OCI-LY3 (cell line): ENCODE data around the gene PRICKLE2.

Experiments
- H2AFZ ChIP-seq: fragments of 200-600, 300-600 bp; shearing (Covaris generic); 2 replicates; pipeline ENCODE4 v1.6.0; 2014; ENCODE audit warnings: antibody characterized with exemption, low read depth, low read length
- H3K27ac ChIP-seq: fragments of 200-600, 300-600 bp; sonication (generic); 2 replicates; pipeline ENCODE4 v1.5.1; 2014; ENCODE audit warnings: mild to moderate bottlenecking, low read length, moderate library complexity, mixed read lengths
- H3K27me3 ChIP-seq: fragments of 200-600, 300-600 bp; sonication (generic); 2 replicates; pipeline ENCODE4 v1.6.1; 2014; ENCODE audit warnings: low read depth, low read length, mixed read lengths
- H3K36me3 ChIP-seq: fragments of 200-600, 300-600 bp; sonication (generic); replicated peaks from 2 replicates; pipeline ENCODE3; 2014; ENCODE audit warnings: low read depth, low read length, mixed read lengths
- H3K4me1 ChIP-seq: fragments of 300-600, 200-600 bp; sonication (generic); 2 replicates; pipeline ENCODE4 v1.6.1; 2014; ENCODE audit warnings: low read length, mixed read lengths
- H3K4me2 ChIP-seq: fragments of 200-600, 300-600 bp; sonication (generic); 2 replicates; pipeline ENCODE4 v1.6.1; 2014; ENCODE audit warnings: low read length, mixed read lengths
- H3K4me3 ChIP-seq: fragments of 300-600, 200-600 bp; sonication (generic); 2 replicates; pipeline ENCODE4 v1.5.1; 2014; ENCODE audit warnings: antibody characterized with exemption, mild to moderate bottlenecking, low read length, moderate library complexity
- H3K79me2 ChIP-seq: fragments of 300-600, 200-600 bp; shearing (Covaris generic); 2 replicates; pipeline ENCODE4 v1.6.1; 2014; ENCODE audit warnings: mild to moderate bottlenecking, low read length, mixed read lengths
- H3K9ac ChIP-seq: fragments of 300-600, 200-600 bp; shearing (Covaris generic); 2 replicates; pipeline ENCODE4 v1.6.0; 2014; ENCODE audit warnings: mild to moderate bottlenecking, low read length, moderate library complexity
- H3K9me3 ChIP-seq: fragments of 200-600, 300-600 bp; shearing (Covaris generic); 2 replicates; pipeline ENCODE4 v1.6.1; 2014; ENCODE audit warnings: low read length, mixed read lengths; ENCODE audit not compliant: insufficient read depth
- H4K20me1 ChIP-seq: fragments of 200-600, 300-600 bp; sonication (generic); 2 replicates; pipeline ENCODE4 v1.6.1; 2016; ENCODE audit warnings: low read length, mixed read lengths; ENCODE audit not compliant: insufficient read depth
- EZH2phosphoT487 ChIP-seq: fragments of 200-600 bp; shearing (Covaris generic); IDR thresholded peaks from 2 replicates; pipeline ENCODE4 v1.6.1; 2018; ENCODE audit warnings: antibody characterized with exemption, mixed run types, low read depth
- TF ChIP-seq, protein P1 (sequence below): fragments of 200-600, 300-600 bp; sonication (generic); IDR thresholded peaks from 2 replicates; pipeline ENCODE4 v1.5.1; 2014; ENCODE audit warnings: antibody characterized with exemption, low read length, low read depth

PRICKLE2 gene

DNA sequence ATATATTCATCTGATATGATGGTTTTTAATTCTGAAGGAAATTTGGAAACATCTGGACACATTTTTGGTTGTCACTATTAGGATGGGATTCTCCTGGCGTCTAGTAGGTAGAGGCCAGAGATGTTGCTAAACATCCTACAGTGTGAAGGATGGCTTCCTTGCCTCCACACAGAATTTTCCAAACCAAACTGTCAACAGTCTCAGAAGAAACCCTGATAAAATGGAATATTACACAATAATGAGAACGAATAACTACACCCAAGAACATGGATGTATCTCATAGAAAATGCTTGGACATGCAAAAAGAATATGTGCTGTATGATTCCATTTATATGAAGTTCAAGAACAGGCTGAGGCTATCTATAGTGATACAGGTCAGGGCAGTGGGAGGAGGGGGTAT, 122.1 kb downstream of the PRICKLE2 start:
- H3K4me3 ChIP-seq = no peak overlapping the region
- no peak for TF ChIP-seq EZH2phosphoT487
- no peaks in the 10 kb centered on the region for H3K79me2 ChIP-seq
- no peaks in the 10 kb centered on the region for H3K36me3 ChIP-seq
- peaks cover 7% of the 10 kb centered on the region; the same call in 1 of the 2 replicates for H3K27me3 ChIP-seq
- H2AFZ ChIP-seq = no peak overlapping the region
- H3K9me3 ChIP-seq = no peaks in the 10 kb centered on the region
- H3K4me1 ChIP-seq = peaks cover 5% of the 10 kb centered on the region; the same call in 1 of the 2 replicates
- H3K9ac ChIP-seq = no peak overlapping the region
- no peak overlapping the region for H3K4me2 ChIP-seq
- no peaks in the 10 kb centered on the region for H4K20me1 ChIP-seq
- no peak overlapping the region for H3K27ac ChIP-seq

DNA sequence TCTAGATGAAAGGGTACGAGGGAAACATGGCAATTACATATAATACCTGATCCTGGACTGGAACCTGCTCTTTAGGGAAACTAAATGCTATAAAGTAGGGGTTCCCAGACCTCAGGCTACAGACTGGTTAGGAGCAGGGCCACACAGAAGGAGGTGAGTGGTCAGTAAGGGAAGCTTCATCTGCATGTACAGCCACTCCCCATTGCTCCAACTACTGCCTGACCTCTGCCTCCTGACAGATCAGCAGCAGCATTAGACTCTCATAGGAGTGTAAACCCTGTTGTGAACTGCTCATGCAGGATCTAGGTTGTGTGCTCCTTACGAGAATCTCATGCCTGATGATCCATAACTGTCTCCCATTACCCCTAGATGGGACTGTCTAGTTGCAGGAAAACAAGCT, 123.1 kb downstream of the PRICKLE2 start:
- no peaks in the 10 kb centered on the region for H4K20me1 ChIP-seq
- no peaks in the 10 kb centered on the region for H3K9me3 ChIP-seq
- no peak overlapping the region for H3K9ac ChIP-seq
- no peak overlapping the region for H3K4me2 ChIP-seq
- H3K36me3 ChIP-seq = no peaks in the 10 kb centered on the region
- H3K4me1 ChIP-seq = peaks cover 5% of the 10 kb centered on the region; the same call in 1 of the 2 replicates
- no peak overlapping the region for H3K27ac ChIP-seq
- H3K4me3 ChIP-seq = no peak overlapping the region
- no peaks in the 10 kb centered on the region for H3K79me2 ChIP-seq
- TF ChIP-seq, protein P1, sequence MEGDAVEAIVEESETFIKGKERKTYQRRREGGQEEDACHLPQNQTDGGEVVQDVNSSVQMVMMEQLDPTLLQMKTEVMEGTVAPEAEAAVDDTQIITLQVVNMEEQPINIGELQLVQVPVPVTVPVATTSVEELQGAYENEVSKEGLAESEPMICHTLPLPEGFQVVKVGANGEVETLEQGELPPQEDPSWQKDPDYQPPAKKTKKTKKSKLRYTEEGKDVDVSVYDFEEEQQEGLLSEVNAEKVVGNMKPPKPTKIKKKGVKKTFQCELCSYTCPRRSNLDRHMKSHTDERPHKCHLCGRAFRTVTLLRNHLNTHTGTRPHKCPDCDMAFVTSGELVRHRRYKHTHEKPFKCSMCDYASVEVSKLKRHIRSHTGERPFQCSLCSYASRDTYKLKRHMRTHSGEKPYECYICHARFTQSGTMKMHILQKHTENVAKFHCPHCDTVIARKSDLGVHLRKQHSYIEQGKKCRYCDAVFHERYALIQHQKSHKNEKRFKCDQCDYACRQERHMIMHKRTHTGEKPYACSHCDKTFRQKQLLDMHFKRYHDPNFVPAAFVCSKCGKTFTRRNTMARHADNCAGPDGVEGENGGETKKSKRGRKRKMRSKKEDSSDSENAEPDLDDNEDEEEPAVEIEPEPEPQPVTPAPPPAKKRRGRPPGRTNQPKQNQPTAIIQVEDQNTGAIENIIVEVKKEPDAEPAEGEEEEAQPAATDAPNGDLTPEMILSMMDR = no peak
- no peak for TF ChIP-seq EZH2phosphoT487
- H2AFZ ChIP-seq = no peak overlapping the region
- H3K27me3 ChIP-seq = peaks cover 11% of the 10 kb centered on the region; the same call in 1 of the 2 replicates

- H3K79me2 ChIP-seq = no peaks in the 10 kb centered on the region
- H3K4me2 ChIP-seq = no peak overlapping the region
- H4K20me1 ChIP-seq = no peaks in the 10 kb centered on the region
- no peaks in the 10 kb centered on the region for H3K9me3 ChIP-seq
- no peak overlapping the region for H3K27ac ChIP-seq
- no peaks in the 10 kb centered on the region for H3K36me3 ChIP-seq
- no peak overlapping the region for H2AFZ ChIP-seq
- H3K9ac ChIP-seq = no peak overlapping the region
- no peak for TF ChIP-seq EZH2phosphoT487
- TF ChIP-seq, protein P1 = no peak
- H3K27me3 ChIP-seq = 0 out of 2 replicates have a peak, but pooled peaks cover 4% of the 10 kb centered on the region
- H3K4me1 ChIP-seq = no peaks in the 10 kb centered on the region
- H3K4me3 ChIP-seq = no peak overlapping the region
Observed at GRCh38 chr3:64099316-64099715, 126.0 kb downstream of the PRICKLE2 start.

DNA sequence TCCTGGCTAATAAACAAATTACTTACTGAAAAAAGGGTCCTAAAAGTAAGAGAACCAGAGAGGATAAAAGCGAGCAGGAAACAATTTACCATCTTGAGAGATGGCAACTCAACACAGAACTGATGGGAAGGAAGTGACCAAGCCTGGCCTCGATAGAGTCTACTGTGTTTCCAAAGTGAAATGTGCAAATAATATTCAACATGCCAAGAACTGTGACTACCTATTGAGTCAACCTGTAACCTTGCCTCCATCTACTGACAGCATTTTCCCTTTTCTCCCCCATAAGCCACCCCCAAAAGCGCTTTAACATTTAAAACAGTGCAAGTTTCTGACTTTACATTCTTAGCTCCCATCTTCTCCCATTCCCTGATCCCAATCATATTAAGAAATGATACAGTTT, 126.6 kb downstream of the PRICKLE2 start:
- Histone ChIP-seq H3K4me1 (no peaks in the 10 kb centered on the region), H3K4me2 (no peak overlapping the region), H2AFZ (no peak overlapping the region), H3K36me3 (no peaks in the 10 kb centered on the region), H3K9me3 (no peaks in the 10 kb centered on the region), H3K27me3 (0 out of 2 replicates have a peak, but pooled peaks cover 4% of the 10 kb centered on the region), H3K4me3 (no peak overlapping the region), H4K20me1 (no peaks in the 10 kb centered on the region), H3K9ac (no peak overlapping the region), H3K79me2 (no peaks in the 10 kb centered on the region), H3K27ac (no peak overlapping the region)
- TF ChIP-seq, protein P1 = no peak
- TF ChIP-seq EZH2phosphoT487 = no peak

DNA sequence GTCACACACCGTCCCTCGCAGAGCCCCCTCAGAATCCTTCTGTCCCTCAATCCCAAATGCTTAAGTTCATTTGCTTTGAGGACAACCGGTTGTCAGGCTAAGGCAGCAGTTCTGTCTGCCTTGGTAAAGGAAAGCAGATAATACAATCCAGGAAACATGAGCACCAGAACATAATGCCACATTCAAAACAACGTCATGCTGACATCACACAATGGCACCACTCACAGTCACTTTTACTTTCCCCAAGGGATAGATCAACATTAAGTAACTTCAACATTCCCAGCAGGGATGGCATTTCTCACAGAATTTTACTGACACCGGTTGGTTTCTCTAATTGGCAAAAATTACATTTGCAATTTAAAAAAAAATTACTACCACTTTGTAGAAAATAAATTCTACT, 127.3 kb downstream of the PRICKLE2 start:
- Histone ChIP-seq H3K9ac (no peak overlapping the region), H4K20me1 (no peaks in the 10 kb centered on the region), H3K4me2 (no peak overlapping the region), H3K79me2 (no peaks in the 10 kb centered on the region), H3K4me1 (no peaks in the 10 kb centered on the region), H3K9me3 (no peaks in the 10 kb centered on the region), H3K36me3 (no peaks in the 10 kb centered on the region), H2AFZ (no peak overlapping the region), H3K27me3 (0 out of 2 replicates have a peak, but pooled peaks cover 4% of the 10 kb centered on the region), H3K4me3 (no peak overlapping the region), H3K27ac (no peak overlapping the region)
- TF ChIP-seq, protein P1 = no peak
- no peak for TF ChIP-seq EZH2phosphoT487
